ENCODE results near the gene KSR1. TPM values are rescaled to one million over a fixed set of nuclear protein-coding genes. Genes with fewer than 3 reads are reported as not detected.
A peak's percentile ranks its signal among the peaks of the same experiment; 100 is the strongest.

The KSR1 gene
- total and polyA plus RNA-seq, 3 donors from 2014 or later, result 44.8 to 80.7 (median 63.7) TPM

DNA sequence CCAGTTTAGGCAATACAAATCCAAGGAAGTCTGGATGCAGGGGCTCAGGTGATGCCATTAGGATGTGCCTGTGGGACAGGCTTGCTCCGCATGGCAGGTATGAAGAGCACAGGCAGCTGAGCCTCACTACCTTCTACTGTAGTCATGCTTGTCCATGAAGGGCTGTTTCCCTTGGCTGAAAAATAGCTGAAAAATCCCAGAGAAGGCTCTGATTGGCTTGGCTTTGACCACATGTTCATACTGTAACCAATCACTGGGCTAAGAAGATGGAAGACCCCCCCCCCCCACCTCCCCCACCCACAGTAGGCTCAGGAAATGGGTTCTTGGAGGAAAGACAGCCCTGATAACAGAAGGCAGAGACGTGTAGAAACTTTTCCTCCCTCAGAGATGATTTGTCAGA lies 108.2 kb downstream of the KSR1 start:
- H3K4me1 ChIP-seq, result peaks cover 14% of the 10 kb centered on the region
- no peak for DNase-seq
- 82 to 84% methylated on average over 2 of the region's 2 CpGs for WGBS, 2 donors
- intact Hi-C loops (cut with DNase I; ENCODE audit: low total_unique reads), result no loop called here
- no peak for TF ChIP-seq POLR2A (IDR thresholded peaks at IDR 0.05)
- TF ChIP-seq, protein P1, sequence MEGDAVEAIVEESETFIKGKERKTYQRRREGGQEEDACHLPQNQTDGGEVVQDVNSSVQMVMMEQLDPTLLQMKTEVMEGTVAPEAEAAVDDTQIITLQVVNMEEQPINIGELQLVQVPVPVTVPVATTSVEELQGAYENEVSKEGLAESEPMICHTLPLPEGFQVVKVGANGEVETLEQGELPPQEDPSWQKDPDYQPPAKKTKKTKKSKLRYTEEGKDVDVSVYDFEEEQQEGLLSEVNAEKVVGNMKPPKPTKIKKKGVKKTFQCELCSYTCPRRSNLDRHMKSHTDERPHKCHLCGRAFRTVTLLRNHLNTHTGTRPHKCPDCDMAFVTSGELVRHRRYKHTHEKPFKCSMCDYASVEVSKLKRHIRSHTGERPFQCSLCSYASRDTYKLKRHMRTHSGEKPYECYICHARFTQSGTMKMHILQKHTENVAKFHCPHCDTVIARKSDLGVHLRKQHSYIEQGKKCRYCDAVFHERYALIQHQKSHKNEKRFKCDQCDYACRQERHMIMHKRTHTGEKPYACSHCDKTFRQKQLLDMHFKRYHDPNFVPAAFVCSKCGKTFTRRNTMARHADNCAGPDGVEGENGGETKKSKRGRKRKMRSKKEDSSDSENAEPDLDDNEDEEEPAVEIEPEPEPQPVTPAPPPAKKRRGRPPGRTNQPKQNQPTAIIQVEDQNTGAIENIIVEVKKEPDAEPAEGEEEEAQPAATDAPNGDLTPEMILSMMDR (IDR thresholded peaks at IDR 0.05), result no peak
- no peaks in the 10 kb centered on the region for H3K9me3 ChIP-seq
- no peak overlapping the region for H3K27ac ChIP-seq
- H3K27me3 ChIP-seq, result no peaks in the 10 kb centered on the region
- no peak overlapping the region for H3K4me3 ChIP-seq
- H3K36me3 ChIP-seq (ENCODE audit: low read depth, missing control alignments), result no peaks in the 10 kb centered on the region

DNA sequence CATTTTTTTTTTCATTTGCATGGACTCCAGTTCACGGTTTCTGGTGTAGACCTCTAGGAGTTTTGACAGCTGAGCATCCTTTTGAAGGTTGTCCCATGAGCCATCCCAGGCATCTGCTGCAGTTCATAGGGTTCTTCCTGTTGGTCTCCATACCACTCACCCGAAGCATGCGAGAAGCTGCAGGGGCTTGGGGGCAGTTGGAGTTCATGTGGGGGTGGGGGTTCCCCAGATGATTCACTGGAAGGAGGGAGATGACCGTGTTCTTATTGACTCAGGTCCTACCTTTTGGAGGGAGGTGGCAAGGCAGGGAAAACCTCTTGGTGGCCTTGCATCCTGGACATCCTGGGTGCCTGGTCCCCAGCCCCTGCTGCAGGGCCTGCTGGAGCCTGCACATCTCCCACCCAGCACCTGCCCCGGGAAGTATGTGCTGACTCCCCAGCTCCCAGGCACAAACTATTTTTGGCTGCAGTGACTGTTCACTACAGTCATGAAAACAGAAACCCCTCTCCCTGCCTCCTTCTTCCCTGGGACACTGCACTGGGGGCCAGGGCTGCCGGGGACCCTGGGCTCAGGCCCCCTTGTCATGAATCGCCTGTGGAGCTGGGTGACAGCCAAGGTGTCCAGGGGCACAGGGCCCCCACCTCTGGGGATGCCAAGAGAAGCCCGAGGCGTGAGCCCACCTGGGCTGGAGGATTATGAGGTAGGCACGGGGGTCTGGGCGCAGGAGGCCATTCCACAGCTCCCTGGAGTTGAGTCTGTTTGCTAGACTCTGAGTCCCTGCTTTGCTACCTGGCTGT lies 109.8 kb downstream of the KSR1 start:
- TF ChIP-seq, protein P1 (IDR thresholded peaks at IDR 0.05), result no peak
- TF ChIP-seq POLR2A (IDR thresholded peaks at IDR 0.05), result no peak
- peaks cover 19% of the 10 kb centered on the region for H3K4me1 ChIP-seq
- H3K36me3 ChIP-seq (ENCODE audit: low read depth, missing control alignments), result no peaks in the 10 kb centered on the region
- no peaks in the 10 kb centered on the region for H3K27me3 ChIP-seq
- H3K9me3 ChIP-seq, result no peaks in the 10 kb centered on the region
- 85 to 93% methylated on average over 7 to 11 of the region's 11 CpGs for WGBS, 2 donors
- H3K4me3 ChIP-seq, result no peak overlapping the region
- DNase-seq, result no peak
- intact Hi-C loops (cut with DNase I; ENCODE audit: low total_unique reads), result no loop called here
- no peak overlapping the region for H3K27ac ChIP-seq

GRCh38 chr17:27566671-27567562 lies 110.7 kb downstream of the KSR1 start:
- no peaks in the 10 kb centered on the region for H3K27me3 ChIP-seq
- H3K4me3 ChIP-seq, result no peak overlapping the region
- peaks cover 19% of the 10 kb centered on the region for H3K4me1 ChIP-seq
- no peaks in the 10 kb centered on the region for H3K36me3 ChIP-seq (ENCODE audit: low read depth, missing control alignments)
- intact Hi-C loops (cut with DNase I; ENCODE audit: low total_unique reads), result no loop called here
- TF ChIP-seq POLR2A (IDR thresholded peaks at IDR 0.05), result no peak
- TF ChIP-seq, protein P1 (IDR thresholded peaks at IDR 0.05), result no peak
- no peak overlapping the region for H3K27ac ChIP-seq
- DNase-seq, result no peak
- 84 to 85% methylated on average over 14 of the region's 14 CpGs for WGBS, 2 donors
- H3K9me3 ChIP-seq, result no peaks in the 10 kb centered on the region

GRCh38 chr17:27567563-27567859 lies 111.3 kb downstream of the KSR1 start:
- Histone ChIP-seq H3K36me3 (ENCODE audit: low read depth, missing control alignments) (no peaks in the 10 kb centered on the region), H3K4me3 (no peak overlapping the region), H3K27me3 (no peaks in the 10 kb centered on the region), H3K9me3 (no peaks in the 10 kb centered on the region), H3K4me1 (peaks cover 19% of the 10 kb centered on the region), H3K27ac (peak overlapping the region in 1 of 2 donors; percentile 24)
- 58 to 73% methylated on average over 5 of the region's 5 CpGs for WGBS, 2 donors
- DNase-seq, result peak; percentile 37
- TF ChIP-seq POLR2A (IDR thresholded peaks at IDR 0.05), result no peak
- TF ChIP-seq, protein P1 (IDR thresholded peaks at IDR 0.05), result no peak
- intact Hi-C loops (cut with DNase I; ENCODE audit: low total_unique reads), result no loop called here

Measured in testis (tissue), 3 donors.